NCI-H748 (cell line): Measurements from ENCODE around the gene ASGR1.

Source experiments
- DNase-seq: peaks from one replicate; lab custom pipeline; 2025; ENCODE audit not compliant: unreplicated experiment; lab: John Stamatoyannopoulos, UW

Gene ASGR1

DNA sequence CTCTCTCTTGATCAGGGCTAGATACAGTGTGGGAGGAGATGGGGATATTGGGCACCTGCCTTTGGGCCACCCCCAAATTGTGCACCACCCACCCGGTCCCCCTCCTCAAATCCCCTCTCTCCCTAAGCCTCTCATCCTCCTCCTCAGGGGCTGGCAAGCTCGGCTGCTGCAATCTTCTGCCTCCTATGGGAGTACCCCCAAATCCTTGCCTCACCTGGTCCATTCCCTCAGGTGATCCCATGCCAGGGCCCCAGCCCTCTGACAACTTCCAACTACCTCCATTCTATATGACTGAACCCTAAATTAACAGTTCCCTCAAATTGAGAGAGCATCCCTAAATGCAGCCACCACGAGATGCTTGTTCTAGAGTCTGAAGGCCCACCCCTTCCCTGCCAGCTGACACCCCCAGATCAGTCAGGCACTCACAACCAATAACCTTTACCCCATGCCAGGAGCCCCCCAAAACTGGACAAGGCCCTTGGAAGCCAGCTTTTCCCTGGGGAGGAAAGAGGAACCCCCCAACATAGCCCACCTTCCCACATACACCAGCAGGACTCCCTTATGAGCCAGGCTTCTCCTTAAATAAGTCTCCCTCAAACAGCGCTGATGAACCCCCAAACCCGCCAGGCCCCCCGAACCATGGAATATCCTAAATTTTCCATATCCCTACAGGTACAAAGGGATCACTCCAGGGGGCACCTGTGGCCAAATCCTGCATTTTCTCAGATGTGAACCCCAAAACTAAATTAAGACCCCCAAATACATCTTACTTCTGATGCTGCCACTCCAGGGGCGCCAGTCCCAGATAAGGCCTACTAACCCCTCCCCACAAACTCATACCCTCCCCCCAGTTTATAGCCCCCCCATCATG lies 37.3 kb upstream of the ASGR1 start:
- no peak for DNase-seq

- peak; percentile 50 for DNase-seq
These were observed 36.5 kb upstream of the ASGR1 start for GRCh38 chr17:7215652-7216180.

GRCh38 chr17:7215136-7215638 lies 36.0 kb upstream of the ASGR1 start:
- no peak for DNase-seq

- peak; percentile 100 for DNase-seq
These were observed 35.3 kb upstream of the ASGR1 start for GRCh38 chr17:7214300-7215135.

DNA sequence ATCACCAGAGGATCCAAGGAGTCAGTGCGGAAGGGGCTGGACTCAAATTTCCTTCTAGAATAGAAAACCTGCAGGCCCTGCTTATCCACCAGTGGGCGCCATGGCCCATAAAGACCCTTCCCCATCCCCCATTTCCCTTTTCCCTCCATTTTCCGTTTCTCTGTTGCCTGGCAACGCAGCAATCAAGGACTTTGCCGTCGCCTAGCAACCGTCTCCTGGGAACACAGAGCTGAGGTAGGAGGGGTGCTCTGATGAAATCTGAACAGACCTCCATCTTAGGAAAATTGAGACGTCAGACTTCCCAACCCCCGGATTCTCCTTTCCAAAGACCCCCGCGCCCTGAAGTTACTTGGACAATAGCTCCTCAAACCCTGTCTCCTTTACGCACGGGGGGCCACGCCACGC lies 34.7 kb upstream of the ASGR1 start:
- DNase-seq: peak; percentile 100

DNA sequence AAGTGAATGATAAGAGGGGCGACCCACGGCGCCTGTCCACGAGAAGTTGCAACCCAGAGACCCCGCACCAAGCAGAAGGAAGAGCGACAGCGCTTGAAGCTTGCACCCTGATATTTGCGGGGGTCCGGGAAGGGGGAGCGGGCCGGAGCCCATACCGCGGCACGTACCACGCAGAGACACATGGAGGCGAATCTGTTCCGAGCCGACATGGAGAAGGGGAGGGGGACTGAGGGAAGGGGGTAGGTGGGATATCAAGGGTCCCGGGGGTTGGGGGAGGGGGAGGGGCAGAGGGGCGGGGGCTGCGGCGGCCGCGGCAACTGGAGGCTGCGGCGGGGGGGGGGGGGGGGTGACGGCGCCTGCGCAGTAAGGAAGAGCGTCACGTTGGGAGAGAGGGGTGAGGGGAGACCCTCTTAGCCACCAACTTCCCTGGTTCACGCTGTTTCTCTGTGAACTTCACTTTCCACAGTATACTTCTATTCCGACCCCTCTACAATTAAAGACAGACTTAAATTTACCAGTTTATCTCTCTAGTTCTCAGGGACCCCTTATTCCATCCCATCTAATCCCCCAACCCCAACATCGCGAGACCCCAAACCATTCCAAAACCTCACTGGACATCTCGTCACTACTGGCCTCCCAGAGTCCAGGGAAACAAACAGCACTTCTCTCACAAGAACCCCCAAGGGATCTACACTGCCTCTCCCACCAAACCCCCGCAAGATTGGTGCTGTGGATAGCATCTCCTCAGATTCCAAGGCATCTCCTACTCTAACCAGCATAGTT lies 32.5 kb upstream of the ASGR1 start:
- no peak for DNase-seq

DNA sequence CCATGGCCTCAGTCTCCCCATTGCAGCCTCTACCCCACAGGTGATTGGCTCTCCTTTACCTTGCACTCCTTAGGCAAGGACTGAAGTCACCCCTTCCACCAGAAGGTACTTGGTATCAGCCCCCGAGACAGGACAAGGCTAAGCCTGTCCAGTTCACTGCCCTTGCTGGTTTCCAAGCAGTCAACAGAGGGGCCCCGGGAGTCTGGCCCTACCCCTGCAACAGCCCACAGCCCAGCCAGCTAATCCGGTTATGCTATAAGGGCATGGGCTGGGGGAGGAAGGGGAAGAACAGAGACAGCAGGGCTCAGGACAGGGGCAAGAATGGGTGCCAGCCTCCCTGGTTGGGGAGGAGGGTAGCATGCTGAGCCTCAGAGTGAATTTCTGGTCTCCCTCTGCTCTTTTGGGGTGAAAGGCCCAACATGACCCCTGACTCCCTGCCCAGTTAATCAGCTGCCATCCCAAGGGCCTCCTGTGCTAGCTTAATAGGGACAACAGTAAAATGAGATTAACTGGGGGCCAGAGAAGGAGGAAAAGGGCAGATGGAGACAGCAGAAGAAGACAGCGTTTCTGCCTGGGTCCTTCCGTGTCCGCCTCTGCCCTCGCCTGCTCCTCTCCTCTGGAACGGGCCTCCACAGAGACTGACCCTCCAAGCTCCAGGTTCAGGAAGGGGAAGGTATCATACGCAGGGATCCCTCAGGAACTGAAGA lies 29.7 kb upstream of the ASGR1 start:
- no peak for DNase-seq

DNA sequence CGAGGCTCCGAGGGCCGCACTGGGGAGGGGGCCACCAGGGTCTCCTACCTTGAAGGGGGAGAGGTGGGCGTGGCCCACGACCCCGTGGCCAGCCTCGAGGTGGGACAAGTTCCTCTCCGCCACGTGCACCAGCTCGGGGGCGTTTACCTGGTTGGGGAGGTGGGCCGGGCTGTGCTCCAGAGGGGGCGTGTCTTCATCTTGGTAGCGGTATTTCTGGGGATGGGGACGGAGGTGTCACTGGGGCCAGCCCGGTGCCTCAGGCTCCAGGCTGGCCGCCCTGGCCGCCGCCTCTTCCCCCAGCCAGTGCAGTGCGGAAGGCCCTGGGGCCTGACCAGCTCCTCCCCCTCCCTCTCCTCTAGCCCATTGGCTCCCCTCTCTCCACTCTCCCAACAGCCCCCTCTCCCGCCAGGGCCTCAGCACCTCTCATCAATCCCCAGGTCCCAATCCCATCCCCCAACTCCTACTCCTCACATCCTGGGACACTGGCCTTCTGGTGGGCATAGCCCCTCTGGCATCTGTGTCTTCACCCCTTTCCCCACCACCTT lies 28.9 kb upstream of the ASGR1 start:
- no peak for DNase-seq

- no peak for DNase-seq
These were observed 28.2 kb upstream of the ASGR1 start for GRCh38 chr17:7207120-7208001.

GRCh38 chr17:7205561-7205960 lies 26.4 kb upstream of the ASGR1 start:
- no peak for DNase-seq

DNA sequence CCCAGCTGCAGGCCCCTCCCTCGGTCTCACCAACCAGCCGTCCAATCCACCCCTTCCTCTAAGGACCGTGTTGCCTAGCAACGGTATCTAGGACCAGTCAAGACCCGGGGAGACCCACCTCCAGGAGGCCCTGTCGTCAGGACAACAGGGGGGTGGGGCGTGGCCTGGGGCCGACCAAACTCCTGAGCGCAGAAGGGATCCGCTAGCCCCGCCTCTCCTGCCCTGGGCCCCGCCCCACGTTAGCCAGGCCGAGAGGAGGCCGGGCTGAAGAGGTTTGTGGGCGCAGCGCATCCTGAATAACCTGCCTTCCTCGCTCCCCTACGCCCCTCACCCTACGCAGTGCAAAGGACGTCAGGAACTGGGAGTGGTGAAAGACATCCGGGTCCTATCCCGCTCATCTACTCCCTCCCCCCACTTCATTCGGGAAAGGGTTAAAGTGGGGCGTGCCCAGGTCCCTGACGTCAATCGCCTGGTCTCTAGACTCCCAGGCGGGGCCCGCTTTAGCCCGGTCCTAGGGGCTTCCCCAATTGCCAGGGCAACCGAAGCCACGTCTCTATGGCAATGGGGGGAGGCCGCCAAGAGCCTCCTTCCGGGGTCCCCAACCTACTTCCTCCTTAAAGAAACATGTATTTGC lies 25.8 kb upstream of the ASGR1 start:
- peak; percentile 100 for DNase-seq

- DNase-seq: peak; percentile 82
These were observed 25.2 kb upstream of the ASGR1 start for GRCh38 chr17:7204336-7204735.

DNA sequence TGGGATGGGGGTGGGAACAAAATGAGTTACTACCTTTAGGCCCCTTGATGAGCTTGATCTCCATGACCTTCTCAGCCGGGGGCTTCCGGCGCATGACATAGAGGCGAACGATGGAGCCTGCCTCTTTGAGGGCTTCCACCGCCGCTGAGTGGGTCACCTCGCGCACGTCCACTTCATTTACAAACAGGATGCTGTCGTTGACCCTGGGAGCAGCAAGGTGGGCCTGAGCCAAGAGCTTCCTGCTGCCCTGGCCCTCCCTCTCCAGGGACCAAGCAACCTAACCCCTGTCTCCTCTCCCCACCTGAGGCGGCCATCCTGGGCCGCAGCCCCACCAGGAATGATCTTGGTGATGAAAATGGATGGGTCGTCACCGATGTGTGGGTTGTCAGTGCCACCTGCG lies 24.2 kb upstream of the ASGR1 start:
- no peak for DNase-seq

DNA sequence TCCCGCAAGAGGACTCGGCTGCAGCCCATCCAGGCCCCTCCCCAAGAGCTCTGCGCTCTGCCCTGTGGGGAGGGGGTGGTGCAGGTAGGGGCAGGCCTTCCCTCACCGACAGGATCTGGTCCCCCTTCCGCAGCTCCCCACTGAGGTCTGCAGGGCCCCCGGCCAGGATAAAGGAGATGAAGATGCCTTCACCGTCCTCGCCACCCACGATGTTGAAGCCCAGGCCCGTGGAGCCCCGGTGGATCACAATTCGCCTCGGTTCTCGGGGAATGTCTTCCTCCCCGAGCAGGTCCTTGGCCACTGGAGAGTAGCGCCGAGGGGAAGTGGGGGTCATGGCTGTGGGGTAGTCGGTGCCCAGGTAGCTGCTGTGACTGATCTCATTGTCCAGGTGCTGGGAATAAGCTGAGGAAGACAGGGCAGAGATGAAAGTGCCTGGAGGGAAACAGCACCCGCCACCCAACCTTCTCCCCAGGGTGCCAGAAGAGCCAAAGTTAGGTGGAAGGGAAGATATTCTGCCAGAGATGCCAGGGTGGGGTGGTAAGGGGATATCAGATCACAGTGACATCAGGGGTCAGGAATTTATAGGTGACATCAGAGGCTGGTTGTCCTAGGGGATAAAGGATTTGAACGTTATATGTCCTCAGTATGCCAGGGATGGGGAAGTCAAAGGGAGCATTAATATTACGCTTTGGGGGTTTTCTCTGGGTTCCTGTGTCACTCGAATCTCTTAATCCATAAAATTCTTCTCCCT lies 17.7 kb upstream of the ASGR1 start:
- DNase-seq: no peak

GRCh38 chr17:7195971-7196370 lies 16.8 kb upstream of the ASGR1 start:
- no peak for DNase-seq

DNA sequence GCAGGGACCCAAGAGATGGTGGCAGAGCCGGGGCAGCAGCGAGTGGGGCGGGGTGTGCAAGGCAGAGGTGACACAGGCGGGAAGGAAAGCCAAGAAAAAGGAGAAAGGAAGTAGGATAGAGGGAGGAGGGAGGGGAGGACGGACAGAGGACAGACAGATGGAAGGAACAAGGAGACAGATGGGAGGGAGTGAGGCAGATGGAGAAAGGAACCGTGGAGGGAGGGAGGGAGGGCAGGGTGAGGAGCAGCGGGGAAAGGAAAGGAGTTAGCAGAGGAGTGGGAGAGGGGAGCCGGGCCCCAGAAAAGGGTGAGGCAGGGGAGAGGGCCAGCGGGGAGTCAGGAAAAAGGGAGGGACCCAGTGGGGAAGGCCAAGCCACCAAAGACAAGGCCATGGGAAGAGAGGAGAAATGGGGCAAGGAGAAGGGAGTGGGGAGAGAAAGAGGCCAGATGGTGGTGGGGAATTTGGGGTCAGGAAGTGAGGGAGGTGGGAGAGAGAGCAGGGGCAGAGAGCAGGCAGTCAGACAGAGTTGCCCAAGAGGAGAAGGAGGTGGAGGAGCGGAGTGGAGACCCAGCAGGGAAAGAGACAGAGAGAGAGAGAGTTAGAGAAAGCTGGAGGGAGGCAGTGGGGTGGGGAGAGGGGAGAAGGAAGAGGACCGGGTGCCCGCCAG lies 13.2 kb upstream of the ASGR1 start:
- DNase-seq: no peak

GRCh38 chr17:7191571-7192270 lies 12.6 kb upstream of the ASGR1 start:
- peak; percentile 38 for DNase-seq
